GM12801 (cell line): ENCODE results near the gene GRID2IP.

Experiments
- CTCF ChIP-seq: IDR thresholded peaks from one replicate; pipeline ENCODE4 v1.5.1; 2011; ENCODE audit warnings: control low read depth; ENCODE audit not compliant: insufficient read length; ENCODE audit errors: extremely low read depth

Gene GRID2IP

GRCh38 chr7:6551016-6551511 is at the start of gene GRID2IP:
TSS of gene GRID2IP (minus strand) at chr7:6551461. CDS start at chr7:6551436, 25 bp downstream.
- TF ChIP-seq CTCF = no peak

GRCh38 chr7:6600093-6600492 is 48.8 kb upstream of the GRID2IP start:
- no peak for TF ChIP-seq CTCF

- no peak for TF ChIP-seq CTCF
Observed at GRCh38 chr7:6590645-6591110, 39.4 kb upstream of the GRID2IP start.

GRCh38 chr7:6589829-6590644 is 38.8 kb upstream of the GRID2IP start, which contains the start of gene INTS15:
TSS of gene INTS15 (plus strand) at chr7:6590021. CDS start at chr7:6590284, 263 bp downstream.
- no peak for TF ChIP-seq CTCF

- TF ChIP-seq CTCF = no peak
Observed at GRCh38 chr7:6589151-6589828, 38.0 kb upstream of the GRID2IP start.

- TF ChIP-seq CTCF = no peak
Observed at GRCh38 chr7:6588566-6588965, 37.3 kb upstream of the GRID2IP start.

- TF ChIP-seq CTCF = no peak
Observed at GRCh38 chr7:6579446-6579845, 28.2 kb upstream of the GRID2IP start.
